Activated CD4-positive, alpha-beta T cell treated with anti-CD3 and anti-CD28 coated beads for 24 hours (primary cell): ENCODE measurements around the gene MYL9.

Source experiments
- DNase-seq, 2 donors: peaks; one replicate each; pipeline ENCODE4 v3.0.0-alpha.2; 2020; ENCODE audit warnings: low read depth in 2 of 2

MYL9 gene

GRCh38 chr20:36582821-36583220 is 41.5 kb downstream of the MYL9 start:
- DNase-seq: no peak

GRCh38 chr20:36584018-36584481 is 42.7 kb downstream of the MYL9 start:
- DNase-seq: no peak

GRCh38 chr20:36585410-36586125 is 44.2 kb downstream of the MYL9 start:
- DNase-seq: no peak

- no peak for DNase-seq
These were observed 46.2 kb downstream of the MYL9 start for GRCh38 chr20:36587388-36588070.

- no peak for DNase-seq
These were observed 50.0 kb downstream of the MYL9 start for GRCh38 chr20:36591281-36591680.

- no peak for DNase-seq
These were observed 50.7 kb downstream of the MYL9 start for GRCh38 chr20:36591854-36592641.

- no peak for DNase-seq
These were observed 52.1 kb downstream of the MYL9 start for GRCh38 chr20:36593347-36593929.

GRCh38 chr20:36599912-36600345 is 58.6 kb downstream of the MYL9 start:
- DNase-seq: no peak
